Right lobe of liver (tissue), 4 donors: ENCODE results near the gene THRAP3.

Source experiments
- POLR2A ChIP-seq: fragments of 450-650 bp; IDR thresholded peaks from one replicate; pipeline ENCODE4 v1.6.1; 2017; ENCODE audit warnings: antibody characterized with exemption, mild to moderate bottlenecking
- TF ChIP-seq, protein P1 (sequence below), 4 donors: fragments of 200-600 bp in 3 of 4; fragments of 450-650 bp in 1 of 4; IDR thresholded peaks; one replicate each; pipeline versions ENCODE4 v1.5.1 to v1.8.0; 2016 to 2022; ENCODE audit warnings: antibody characterized with exemption in 4 of 4, mild to moderate bottlenecking in 2 of 4
- donor health status: DM: no; HTN: no; CAD: no.
- donor health status: DM: no; HTN: no; CAD: no.
- donor health status: DM: no; HTN: yes; CAD: no.

DNA sequence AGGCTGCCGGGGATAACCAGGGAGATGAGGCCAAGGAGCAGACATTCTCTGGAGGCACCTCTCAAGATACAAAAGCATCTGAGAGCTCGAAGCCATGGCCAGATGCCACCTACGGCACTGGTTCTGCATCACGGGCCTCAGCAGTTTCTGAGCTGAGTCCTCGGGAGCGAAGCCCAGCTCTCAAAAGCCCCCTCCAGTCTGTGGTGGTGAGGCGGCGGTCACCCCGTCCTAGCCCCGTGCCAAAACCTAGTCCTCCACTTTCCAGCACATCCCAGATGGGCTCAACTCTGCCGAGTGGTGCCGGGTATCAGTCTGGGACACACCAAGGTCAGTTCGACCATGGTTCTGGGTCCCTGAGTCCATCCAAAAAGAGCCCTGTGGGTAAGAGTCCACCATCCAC lies 62.6 kb downstream of the THRAP3 start:
- TF ChIP-seq, protein P1, sequence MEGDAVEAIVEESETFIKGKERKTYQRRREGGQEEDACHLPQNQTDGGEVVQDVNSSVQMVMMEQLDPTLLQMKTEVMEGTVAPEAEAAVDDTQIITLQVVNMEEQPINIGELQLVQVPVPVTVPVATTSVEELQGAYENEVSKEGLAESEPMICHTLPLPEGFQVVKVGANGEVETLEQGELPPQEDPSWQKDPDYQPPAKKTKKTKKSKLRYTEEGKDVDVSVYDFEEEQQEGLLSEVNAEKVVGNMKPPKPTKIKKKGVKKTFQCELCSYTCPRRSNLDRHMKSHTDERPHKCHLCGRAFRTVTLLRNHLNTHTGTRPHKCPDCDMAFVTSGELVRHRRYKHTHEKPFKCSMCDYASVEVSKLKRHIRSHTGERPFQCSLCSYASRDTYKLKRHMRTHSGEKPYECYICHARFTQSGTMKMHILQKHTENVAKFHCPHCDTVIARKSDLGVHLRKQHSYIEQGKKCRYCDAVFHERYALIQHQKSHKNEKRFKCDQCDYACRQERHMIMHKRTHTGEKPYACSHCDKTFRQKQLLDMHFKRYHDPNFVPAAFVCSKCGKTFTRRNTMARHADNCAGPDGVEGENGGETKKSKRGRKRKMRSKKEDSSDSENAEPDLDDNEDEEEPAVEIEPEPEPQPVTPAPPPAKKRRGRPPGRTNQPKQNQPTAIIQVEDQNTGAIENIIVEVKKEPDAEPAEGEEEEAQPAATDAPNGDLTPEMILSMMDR (IDR thresholded peaks at IDR 0.05): no peak
- no peak for TF ChIP-seq POLR2A
